Heart left ventricle (tissue), 13 donors: ENCODE data around the gene FLNB.

Experiments used
- POLR2A ChIP-seq, 2 donors: fragments of 450-650 bp; IDR thresholded peaks; one replicate each; pipeline ENCODE4 v1.6.1; 2017; ENCODE audit warnings: antibody characterized with exemption in 2 of 2, mild to moderate bottlenecking in 2 of 2, moderate library complexity in 2 of 2
- TF ChIP-seq, protein P1 (sequence below), 12 donors: fragments of 200-600 bp; sonication (generic) in 4 of 12; IDR thresholded peaks; one replicate each; pipeline versions ENCODE4 v1.5.0 to v1.8.0; 2018 to 2022; ENCODE audit warnings: antibody characterized with exemption in 12 of 12, mild to moderate bottlenecking in 5 of 12
- donor health status: ischemic (EF 13 %, LVEDD 7.1; RV severe dilation, severe dysfunction).
- donor health status: DM: no; HTN: yes; CAD: no.
- donor health status: DM: no; HTN: no; CAD: no.
- donor health status: ischemic (EF 25% LVEDD 6.9; RV normal size, moderate dysfunction).
- donor health status: ischemic (EF 25% LVEDD 5.7; RV mildly dilated, moderate dysfunction).
- donor health status: ischemic (EF 35%, LVEDD 5.7; RV mildly dilated, moderate dysfunction).
- donor health status: nonischemic (EF 11% LVEDD 7.7; RV severe dilation, severe dysfunction).
- donor health status: DM: yes; HTN: yes; CAD: no.
- donor health status: PGD.
- donor health status: ischemic (EF 29% LVEDD 5.4; RV normal size, mild dysfunction).
- donor health status: nonischemic (EF 23%, LVEDD 6.1; RV moderate dilation, normal function).

DNA sequence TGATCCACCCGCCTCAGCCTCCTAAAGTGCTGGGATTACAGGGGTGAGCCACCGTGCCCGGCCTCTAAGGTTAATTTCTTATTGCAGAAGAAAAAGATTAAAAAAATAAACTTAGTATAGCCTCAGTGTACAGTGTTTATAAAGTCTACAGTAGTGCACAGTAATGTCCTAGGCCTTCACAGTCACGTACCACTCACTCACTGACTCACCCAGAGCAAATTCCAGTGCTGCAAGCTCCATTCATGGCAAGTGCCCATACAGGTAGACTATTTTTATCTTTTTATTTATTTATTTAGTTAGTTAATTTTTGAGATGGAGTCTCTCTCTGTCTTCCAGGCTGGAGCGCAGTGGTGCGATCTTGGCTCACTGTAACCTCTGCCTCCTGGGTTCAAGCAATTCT, 3.2 kb upstream of the FLNB start:
- TF ChIP-seq, protein P1, sequence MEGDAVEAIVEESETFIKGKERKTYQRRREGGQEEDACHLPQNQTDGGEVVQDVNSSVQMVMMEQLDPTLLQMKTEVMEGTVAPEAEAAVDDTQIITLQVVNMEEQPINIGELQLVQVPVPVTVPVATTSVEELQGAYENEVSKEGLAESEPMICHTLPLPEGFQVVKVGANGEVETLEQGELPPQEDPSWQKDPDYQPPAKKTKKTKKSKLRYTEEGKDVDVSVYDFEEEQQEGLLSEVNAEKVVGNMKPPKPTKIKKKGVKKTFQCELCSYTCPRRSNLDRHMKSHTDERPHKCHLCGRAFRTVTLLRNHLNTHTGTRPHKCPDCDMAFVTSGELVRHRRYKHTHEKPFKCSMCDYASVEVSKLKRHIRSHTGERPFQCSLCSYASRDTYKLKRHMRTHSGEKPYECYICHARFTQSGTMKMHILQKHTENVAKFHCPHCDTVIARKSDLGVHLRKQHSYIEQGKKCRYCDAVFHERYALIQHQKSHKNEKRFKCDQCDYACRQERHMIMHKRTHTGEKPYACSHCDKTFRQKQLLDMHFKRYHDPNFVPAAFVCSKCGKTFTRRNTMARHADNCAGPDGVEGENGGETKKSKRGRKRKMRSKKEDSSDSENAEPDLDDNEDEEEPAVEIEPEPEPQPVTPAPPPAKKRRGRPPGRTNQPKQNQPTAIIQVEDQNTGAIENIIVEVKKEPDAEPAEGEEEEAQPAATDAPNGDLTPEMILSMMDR (IDR thresholded peaks at IDR 0.05): no peak
- no peak for TF ChIP-seq POLR2A (IDR thresholded peaks at IDR 0.05)
